Muscle layer of colon (tissue), 2 donors: ENCODE data around the gene ANO2.

ENCODE experiments used
- H3K27ac ChIP-seq: one replicate; pipeline ENCODE4 v1.7.0; 2013; ENCODE audit warnings: low read depth, mild to moderate bottlenecking, low read length, moderate library complexity
- H3K27me3 ChIP-seq, 2 donors: one replicate each; pipeline ENCODE4 v1.7.0; 2013; ENCODE audit warnings: low read length in 2 of 2, mild to moderate bottlenecking in 2 of 2; ENCODE audit not compliant: insufficient read depth in 2 of 2, control insufficient read depth in 1 of 2
- H3K36me3 ChIP-seq: one replicate; pipeline ENCODE4 v1.7.0; 2013; ENCODE audit warnings: mild to moderate bottlenecking, low read length; ENCODE audit not compliant: insufficient read depth
- H3K4me1 ChIP-seq: one replicate; pipeline ENCODE4 v1.7.0; 2013; ENCODE audit warnings: mild to moderate bottlenecking, low read length; ENCODE audit not compliant: insufficient read depth
- H3K4me3 ChIP-seq, 2 donors: one replicate each; pipeline ENCODE4 v1.7.0; 2013; ENCODE audit warnings: low read length in 2 of 2, low read depth in 1 of 2, mild to moderate bottlenecking in 1 of 2, moderate library complexity in 1 of 2
- H3K9ac ChIP-seq: one replicate; pipeline ENCODE4 v1.7.0; 2013; ENCODE audit warnings: low read length
- H3K9me3 ChIP-seq: one replicate; pipeline ENCODE4 v1.7.0; 2013; ENCODE audit warnings: mild to moderate bottlenecking, low read length
- donor health status: abdominal sarcoma.
- donor health status: Adenocarcinoma of cecum.

Gene ANO2

GRCh38 chr12:5514016-5514415 lies 431.0 kb downstream of the ANO2 start:
- H3K9me3 ChIP-seq = no peaks in the 10 kb centered on the region
- no peak overlapping the region for H3K4me3 ChIP-seq
- H3K27me3 ChIP-seq = peaks cover 0 to 5% of the 10 kb centered on the region in 2 donors
- no peaks in the 10 kb centered on the region for H3K36me3 ChIP-seq
- no peak overlapping the region for H3K9ac ChIP-seq
- H3K27ac ChIP-seq = no peak overlapping the region
- peaks cover 8% of the 10 kb centered on the region for H3K4me1 ChIP-seq

GRCh38 chr12:5513406-5513805 lies 431.7 kb downstream of the ANO2 start:
- H3K27me3 ChIP-seq = peaks cover 0 to 5% of the 10 kb centered on the region in 2 donors
- no peak overlapping the region for H3K4me3 ChIP-seq
- H3K9me3 ChIP-seq = no peaks in the 10 kb centered on the region
- H3K27ac ChIP-seq = no peak overlapping the region
- H3K9ac ChIP-seq = no peak overlapping the region
- no peaks in the 10 kb centered on the region for H3K36me3 ChIP-seq
- peaks cover 8% of the 10 kb centered on the region for H3K4me1 ChIP-seq
